OCI-M2 (cell line): Measurements from ENCODE around the gene UVRAG.
A peak's percentile ranks its signal among the peaks of the same experiment; 100 is the strongest.

Experiments
- DNase-seq: peaks from one replicate; lab custom pipeline; 2025; ENCODE audit not compliant: unreplicated experiment; lab: John Stamatoyannopoulos, UW

Gene UVRAG

DNA sequence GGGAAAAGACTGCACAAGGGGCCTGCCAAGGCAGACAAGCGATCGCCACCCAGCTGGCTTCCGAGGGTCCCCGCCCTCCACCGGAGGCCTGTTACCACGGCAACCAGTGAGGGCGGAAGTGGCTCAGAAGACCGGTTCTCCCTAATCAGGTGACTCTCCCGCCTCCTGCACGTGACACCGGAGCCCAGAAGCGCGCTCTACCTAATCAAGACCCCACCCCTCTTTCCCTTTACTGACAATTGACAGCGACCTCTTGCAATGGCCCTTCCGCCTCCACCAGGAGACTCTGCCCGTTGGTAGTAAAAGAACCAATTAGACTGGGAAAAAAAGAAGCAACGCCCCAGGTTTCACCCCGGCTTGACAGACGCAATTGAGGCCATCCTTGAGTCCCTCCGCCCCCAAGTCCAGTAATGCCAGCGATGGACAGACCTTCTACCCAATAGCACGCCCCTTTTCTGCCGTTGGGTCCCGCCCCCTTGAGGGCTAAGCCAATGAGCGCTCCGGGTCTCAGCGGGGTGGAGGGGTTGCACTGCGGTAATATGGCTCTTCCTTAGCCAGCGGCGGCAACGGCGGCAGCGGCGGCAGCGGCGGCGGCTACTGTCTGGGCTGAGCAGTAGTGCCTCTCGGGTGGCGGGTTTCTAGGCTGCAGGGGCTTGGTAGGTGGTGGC, at the start of gene UVRAG:
TSS of gene UVRAG (plus strand) at position 534 of the 668 bp plus-strand sequence. CDS start 198 bp downstream, outside the sequence.
- DNase-seq, result peak; percentile 87

DNA sequence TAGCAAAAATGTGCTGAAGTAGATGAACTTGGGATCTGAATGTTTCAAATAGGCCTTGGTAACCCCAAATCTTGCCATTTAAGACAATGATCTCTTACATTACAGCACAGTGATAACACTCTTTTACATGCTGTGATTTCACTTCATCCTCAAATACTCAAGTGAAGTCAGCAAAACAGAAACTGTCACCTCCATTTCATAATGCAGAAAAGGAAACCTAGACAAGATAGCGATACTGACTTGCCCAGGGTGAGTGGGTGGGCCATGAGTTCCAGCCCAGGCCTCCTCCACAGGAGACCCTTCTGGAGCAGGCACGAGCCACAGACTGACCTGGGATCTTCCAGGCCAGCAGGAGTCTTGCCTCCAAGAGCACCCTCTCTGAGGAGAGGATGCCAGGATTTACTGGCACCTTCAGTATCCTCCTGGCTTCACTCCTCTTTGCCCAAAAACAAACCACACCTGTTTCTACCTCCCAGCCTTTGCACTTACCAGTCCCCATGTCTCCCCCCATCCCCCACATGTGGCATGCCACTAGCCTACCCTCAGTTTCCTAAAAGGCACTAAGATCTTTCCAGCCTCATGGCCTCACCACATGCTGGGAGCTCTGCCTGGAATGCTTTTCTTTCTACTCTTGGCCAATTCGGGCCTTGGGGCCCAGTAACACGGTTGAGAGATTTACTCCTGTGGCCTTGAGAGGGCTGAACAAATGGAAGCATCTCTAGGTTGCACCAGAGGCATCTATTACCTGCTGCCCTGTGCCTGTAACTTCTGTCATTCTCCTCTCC, 48.4 kb upstream of the UVRAG start:
- DNase-seq, result no peak

DNA sequence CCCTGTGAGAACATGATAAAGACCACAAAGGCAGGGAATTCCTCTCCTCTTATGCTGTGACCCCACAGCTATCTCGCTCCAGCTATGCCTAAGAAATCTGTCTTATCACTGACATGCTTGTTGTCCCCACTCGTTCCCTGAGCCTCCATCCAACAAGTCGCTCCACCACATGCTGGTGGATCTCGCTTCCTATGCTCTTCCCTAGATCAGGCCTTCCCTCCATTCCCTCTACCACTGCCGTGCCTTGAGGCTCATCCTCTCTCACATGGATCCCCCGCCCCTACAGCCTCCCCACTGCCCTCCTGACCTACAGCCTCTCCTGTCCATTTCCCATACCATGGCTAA, 47.8 kb upstream of the UVRAG start:
- DNase-seq, result no peak

GRCh38 chr11:75767793-75768111, 47.3 kb upstream of the UVRAG start:
- no peak for DNase-seq

DNA sequence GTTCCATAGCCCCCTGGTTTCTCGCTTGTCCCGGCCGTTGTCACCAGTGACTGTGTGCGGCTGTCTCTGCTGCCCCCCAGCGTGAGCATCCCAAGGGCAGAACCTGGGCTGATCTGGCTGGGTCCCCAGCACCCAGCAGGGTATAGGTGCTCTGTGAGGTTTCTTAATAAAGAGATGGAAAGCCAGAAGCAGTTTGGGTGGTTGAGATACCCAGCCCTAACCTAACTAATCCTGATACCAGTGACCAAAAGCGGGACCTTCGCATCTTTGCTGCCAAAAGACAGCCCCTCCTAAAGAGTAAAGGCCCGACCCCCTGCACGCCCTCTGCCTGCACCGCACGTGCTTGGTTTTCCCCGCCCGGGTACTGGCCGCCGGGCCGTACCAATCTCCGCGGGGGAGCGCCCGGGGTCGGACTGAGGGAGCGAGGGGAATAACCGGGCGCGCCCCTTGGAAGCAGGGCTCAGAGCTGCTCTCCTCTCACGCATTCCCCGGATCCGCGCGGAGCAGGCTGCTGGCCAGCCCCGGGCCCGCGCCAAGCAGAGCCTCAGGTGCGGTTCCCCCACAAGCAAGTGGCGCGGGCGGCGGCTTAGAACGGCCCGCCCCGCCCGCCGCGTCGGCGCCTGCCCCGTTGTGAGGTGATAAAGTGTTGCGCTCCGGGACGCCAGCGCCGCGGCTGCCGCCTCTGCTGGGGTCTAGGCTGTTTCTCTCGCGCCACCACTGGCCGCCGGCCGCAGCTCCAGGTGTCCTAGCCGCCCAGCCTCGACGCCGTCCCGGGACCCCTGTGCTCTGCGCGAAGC, 46.7 kb upstream of the UVRAG start, which contains the start of gene DGAT2:
TSS of gene DGAT2 (plus strand) at position 667 of the 797 bp plus-strand sequence. CDS start 214 bp downstream, outside the sequence.
- DNase-seq, result peak; percentile 80

DNA sequence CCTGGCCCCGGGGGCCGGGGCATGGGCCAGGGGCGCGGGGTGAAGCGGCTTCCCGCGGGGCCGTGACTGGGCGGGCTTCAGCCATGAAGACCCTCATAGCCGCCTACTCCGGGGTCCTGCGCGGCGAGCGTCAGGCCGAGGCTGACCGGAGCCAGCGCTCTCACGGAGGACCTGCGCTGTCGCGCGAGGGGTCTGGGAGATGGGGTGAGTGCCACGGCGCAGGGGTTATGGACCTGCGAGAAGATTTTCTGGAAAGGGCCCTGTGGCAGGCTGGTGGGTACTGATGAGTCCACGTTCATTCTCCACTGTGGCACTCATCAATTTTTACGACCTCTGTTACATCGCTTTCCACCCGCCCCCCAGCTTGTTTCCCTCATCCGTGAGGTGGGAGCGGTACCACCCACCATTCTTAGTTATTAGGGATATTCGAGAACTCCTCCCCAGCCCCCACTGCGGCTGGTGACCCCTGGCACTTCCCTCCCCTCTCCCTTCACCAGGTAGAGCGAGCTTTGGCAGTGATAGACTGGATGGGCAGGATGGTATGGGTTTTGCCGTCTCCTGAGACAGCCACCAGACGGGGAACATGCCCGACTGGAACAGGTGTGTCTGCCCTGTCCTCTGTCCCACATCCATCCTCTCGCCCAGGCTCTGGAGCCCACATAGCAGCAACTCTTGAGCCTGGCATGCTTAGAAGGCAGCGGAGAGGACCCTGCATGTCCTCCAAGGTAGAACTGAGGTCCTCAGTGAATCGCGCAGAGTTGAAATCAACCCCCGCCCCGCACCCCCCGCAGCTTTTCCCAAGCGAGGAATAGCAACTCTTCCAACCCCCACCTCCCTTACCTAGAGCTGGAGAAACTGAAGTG, 45.9 kb upstream of the UVRAG start:
- no peak for DNase-seq

DNA sequence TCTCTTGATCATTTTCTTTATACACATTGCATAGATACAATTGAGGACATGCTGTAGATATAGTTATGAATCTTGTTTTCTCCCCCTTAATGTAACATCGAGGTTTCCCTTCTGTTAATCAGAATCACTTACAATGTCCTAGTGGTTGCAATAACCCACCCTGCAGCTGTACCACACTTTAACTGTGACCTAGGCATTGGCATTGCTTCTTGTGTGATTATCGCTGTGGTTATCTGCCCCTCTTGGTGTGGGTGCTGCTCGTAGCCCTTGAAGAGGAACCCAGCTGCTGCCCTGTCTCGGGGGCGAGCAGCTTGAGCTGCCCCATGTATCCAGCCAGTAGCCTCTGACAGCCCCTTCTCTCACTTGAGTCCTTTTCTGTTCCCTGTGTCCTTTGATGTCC, 44.9 kb upstream of the UVRAG start:
- no peak for DNase-seq

- no peak for DNase-seq
These were observed 43.2 kb upstream of the UVRAG start for GRCh38 chr11:75771646-75772410.

GRCh38 chr11:75773595-75774353, 41.2 kb upstream of the UVRAG start:
- no peak for DNase-seq

DNA sequence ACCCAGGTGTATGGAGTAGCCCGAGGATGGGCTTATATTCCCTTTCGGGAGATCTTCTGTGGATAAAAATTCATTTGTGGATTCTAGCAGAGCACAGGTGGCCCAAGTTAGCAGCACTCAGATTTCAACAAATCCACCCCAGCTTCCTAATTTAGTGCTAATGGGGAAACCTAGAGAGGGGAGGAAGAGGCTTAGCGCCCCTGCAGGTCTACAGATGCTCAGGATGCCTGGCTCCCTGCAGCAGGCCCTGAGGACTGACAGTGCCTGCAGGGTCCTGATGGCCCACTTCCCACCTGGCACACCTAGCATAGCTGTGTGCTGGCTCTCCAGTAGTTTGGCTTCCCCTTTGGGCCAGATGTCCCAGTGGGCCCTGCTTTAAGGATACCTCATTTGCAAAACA, 40.0 kb upstream of the UVRAG start:
- DNase-seq, result no peak

DNA sequence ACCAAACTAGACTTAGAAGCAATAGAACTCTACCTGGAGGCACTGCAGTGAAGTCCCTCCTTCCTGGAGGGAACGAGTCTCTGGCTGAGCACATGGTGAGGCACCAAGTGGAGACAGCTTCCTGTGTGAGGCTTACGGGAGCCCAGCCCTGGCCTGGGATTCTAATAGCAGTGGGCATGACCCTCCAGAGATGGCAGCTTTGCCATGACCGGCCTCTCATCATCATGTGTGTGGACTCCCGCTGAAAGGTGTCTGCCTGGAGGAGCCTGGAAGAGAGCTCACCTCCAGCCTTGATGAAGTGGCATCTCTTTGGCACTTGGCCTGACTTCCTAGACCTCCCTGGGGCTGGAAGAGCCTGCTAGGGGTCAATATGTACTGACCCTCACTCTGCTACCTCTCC, 38.5 kb upstream of the UVRAG start:
- DNase-seq, result no peak

- no peak for DNase-seq
These were observed 37.4 kb upstream of the UVRAG start for GRCh38 chr11:75777461-75778110.

- DNase-seq, result no peak
These were observed 36.0 kb upstream of the UVRAG start for GRCh38 chr11:75778962-75779361.

DNA sequence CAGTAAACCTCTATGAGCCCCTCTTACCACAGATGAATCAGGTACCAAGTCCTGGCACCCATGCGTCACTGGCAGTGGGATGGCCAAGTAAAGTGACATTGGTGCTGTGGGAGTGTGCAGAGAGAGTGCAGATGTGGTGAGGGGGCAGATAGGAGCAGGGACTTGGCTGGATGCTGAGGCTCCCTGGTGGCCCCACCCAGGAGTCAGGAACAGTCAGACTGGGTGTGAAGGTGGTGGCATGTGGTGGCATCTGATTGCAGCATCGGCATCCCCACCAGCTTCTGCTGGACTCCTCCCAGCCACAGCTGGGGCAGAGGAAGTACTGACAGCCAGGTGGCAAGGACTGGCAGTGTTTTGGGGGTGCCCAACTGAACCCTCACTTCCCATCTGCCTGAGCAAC, 35.0 kb upstream of the UVRAG start:
- DNase-seq, result no peak

DNA sequence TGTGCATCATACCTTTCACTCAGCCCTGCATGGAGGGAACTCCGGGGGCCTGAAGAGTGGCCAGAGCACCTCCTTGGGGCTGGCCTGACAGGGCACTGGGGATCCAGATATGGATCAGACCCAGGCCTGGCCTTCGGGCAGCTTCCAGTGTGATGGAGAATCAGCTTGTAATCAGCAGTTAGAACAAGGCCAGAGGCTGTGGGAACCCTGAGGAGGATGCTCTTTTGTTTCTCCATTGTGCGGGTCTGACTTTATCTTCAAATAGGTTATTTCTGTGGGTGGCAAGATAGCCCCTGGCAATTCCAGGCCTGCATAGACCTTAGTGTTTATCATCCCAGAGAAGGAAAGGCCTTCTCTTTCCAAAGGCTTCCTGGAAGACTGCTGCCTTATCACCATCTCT, 34.1 kb upstream of the UVRAG start:
- no peak for DNase-seq

DNA sequence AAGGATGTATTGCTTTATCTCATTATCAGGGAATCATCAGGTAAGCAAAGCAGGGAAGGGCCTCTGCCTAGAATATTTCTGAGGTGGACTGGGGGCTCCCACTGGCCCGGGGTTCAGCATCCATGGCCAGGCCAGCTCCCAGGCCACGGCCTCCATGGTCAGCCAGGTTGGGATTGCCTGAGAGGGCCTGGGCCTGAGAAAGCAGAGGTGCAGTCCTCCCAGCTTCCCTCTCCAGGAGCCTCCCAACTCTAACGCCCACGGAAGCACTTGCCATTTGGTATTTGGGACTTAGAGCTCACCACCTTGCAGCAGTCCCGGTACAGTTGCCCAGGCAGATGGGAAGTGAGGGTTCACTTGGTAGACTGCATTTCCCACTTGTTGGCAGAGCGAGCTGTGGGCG, 33.7 kb upstream of the UVRAG start:
- DNase-seq, result no peak

DNA sequence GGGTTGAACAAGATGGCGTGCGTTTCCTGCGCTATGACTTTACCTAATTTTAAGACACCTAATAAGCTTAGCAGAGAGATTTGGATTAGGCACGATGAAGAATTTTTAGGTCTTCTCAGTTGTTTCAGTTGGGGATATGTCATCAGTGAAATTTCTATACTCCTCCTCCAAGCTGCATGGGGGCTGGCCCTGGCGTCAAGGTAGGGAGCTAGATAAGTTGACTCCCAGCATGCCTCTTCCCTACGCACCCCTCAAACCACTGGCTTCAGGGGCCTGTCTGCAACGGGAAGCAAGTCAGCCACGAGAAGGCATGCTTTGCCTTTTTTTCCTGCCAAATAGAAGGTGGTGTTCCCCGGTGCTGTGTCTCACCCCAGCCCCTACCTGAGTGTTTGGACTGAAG, 33.2 kb upstream of the UVRAG start:
- DNase-seq, result no peak

- no peak for DNase-seq
These were observed 32.3 kb upstream of the UVRAG start for GRCh38 chr11:75782540-75783263.
